Fibroblast of mammary gland (primary cell): Measurements from ENCODE around the gene ABCA9.
"Not testable (repeated sequence)": the region's sequence is repeated elsewhere in the genome, so short reads cannot be mapped to it uniquely, and the experiment has no call there.

ENCODE experiments used
- DNase-seq: peaks from one replicate; pipeline ENCODE4 v3.0.0-alpha.2; 2010; ENCODE audit warnings: low read depth
- H3K4me3 ChIP-seq: 2 replicates; pipeline ENCODE4 v1.5.1; 2011; ENCODE audit warnings: low read depth, mild to moderate bottlenecking, low read length, moderate library complexity; ENCODE audit not compliant: control insufficient read depth
- CTCF ChIP-seq: conservative IDR thresholded peaks from 2 replicates; pipeline ENCODE4 v1.5.1; 2011; ENCODE audit warnings: low read depth, low read length, inconsistent platforms; ENCODE audit not compliant: control insufficient read depth, insufficient read depth

The ABCA9 gene

DNA sequence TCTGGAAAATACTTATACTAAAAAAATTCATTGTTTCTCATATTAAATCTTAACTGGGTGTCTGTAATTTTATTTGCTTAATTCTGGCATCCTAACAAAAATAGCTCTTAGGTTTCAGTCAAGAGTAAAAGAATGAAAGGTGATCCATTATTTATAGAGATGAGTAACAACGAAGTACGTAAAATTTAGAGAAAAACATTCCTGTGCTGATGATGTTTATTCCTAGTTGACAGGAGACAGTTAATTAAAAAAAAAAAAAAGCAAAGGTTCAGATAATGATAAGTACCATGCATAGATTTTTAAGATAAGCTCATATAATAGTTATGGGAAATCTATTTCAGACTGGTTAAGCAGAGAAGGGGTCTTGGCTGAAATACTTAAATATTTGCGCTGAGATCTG, 50.8 kb downstream of the ABCA9 start:
- no peak overlapping the region for H3K4me3 ChIP-seq
- TF ChIP-seq CTCF, result no peak
- no peak for DNase-seq

DNA sequence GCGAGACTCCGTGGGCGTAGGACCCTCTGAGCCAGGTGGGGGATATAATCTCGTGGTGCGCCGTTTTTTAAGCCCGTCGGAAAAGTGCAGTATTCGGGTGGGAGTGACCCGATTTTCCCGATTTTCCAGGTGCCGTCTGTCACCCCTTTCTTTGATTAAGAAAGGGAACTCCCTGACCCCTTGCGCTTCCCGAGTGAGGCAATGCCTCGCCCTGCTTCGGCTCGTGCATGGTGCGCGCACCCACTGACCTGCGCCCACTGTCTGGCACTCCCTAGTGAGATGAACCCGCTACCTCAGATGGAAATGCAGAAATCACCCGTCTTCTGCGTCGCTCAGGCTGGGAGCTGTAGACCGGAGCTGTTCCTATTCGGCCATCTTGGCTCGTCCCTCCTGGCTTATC, 56.0 kb downstream of the ABCA9 start:
- H3K4me3 ChIP-seq, DNase-seq: not testable (repeated sequence)

- H3K4me3 ChIP-seq, DNase-seq: not testable (repeated sequence)
Observed at GRCh38 chr17:68999743-69000142, 61.0 kb downstream of the ABCA9 start.

DNA sequence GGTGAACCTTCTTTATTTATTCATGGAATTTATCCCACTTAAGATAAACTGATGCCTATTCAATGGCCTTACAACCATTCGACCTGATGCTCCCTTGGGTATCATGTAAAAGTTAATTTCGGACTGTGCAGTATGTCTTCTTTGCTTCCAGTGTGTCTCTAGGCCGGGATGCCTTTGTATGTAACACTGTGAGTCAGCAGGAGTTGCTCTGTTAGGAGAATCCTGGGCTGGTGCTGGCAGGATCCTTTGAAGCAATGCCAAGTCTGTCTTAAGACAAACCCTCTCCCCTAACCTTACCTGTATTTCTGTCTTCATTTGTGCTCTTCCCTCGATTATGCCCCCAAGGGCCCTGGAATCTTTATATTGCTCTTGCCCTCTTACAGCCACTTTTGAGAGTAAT, 67.6 kb downstream of the ABCA9 start:
- DNase-seq, result peak; percentile 61
- TF ChIP-seq CTCF, result no peak
- no peak overlapping the region for H3K4me3 ChIP-seq

- DNase-seq, result no peak
- TF ChIP-seq CTCF, result no peak
- H3K4me3 ChIP-seq, result no peak overlapping the region
Observed at GRCh38 chr17:68987966-68988365, 72.8 kb downstream of the ABCA9 start.

DNA sequence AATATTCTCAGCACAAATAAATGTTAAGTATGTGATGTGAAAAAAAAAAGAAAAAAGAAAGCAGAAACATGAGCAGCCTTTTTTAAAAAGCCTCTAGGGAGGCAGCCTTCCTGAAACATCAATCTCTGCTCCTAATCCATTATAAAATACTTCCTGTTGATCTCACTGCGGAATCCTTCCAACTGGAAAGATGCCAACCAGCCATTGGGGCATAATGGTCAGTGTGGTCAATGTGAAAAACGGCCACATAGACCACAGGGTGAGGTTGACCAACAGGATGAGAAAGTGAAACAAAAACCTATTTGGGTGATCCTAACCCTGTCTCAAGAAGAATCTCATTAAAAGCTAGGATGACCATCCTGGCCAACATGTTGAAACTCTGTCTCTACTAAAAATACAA, 79.4 kb downstream of the ABCA9 start:
- no peak overlapping the region for H3K4me3 ChIP-seq
- DNase-seq, result peak; percentile 94
- no peak for TF ChIP-seq CTCF

DNA sequence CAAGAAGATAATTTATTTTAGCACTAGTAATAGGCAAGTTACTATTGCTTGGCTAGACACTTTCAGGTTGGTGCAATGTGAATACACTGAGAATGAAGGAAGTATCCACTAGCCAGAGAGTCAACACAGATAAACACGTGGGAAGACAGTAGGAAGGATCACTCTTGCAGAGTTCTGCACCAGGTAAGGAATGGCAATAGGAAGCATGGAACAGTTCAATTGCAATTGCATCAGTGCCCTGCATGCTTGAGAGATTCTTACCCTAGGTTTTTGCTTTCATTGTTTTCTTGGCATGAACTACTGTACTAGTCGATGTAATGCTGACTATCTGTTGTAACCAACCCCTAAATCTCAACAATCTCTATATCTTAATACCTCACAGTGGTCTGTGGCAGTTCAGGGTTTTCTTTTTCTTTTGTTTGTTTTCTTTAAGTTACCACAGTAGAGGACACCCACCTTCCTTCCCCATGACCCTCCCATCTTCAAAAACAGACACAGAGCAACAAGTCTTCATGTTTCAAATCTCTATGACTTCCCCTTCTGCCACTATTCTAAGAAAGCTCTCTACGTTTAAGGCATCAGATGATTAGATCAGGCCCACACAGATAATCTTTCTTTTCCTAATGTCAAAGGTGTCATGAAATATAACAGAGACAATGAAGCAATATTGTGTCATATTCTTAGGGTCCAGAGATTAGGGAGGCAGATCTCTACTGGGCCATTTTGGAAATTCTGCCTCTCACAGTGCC, 87.5 kb downstream of the ABCA9 start:
- TF ChIP-seq CTCF, result no peak
- H3K4me3 ChIP-seq, result no peak overlapping the region
- no peak for DNase-seq

DNA sequence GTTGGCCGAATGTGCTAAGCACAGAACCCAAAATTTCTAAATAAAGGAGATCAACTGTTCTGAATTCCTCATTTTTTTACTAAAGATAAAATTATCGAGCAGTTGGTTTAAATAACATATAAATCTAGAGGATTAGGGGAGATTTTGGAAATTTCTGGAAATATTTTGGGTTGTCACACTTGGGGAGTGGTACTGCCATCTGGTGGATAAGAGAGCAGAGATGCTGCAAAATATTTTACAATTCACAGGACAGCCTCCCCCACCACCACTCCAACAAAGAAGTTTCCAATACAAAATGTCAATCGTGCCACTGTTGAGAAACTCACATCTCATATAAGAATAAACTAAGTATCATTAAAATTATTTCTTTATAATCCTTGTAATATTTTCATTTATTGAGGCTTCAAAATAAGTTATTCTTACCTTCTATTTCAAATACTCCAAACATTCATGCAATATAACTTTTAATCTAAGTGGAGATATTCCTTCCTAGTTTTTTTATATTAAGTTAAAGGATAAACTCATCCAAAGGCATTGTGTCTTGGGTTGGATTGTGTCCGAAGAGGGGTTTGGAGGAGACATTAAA, 88.5 kb downstream of the ABCA9 start:
- peak; percentile 70 for TF ChIP-seq CTCF
- peak; percentile 57 for DNase-seq

More for the DNA sequence above, 88.5 kb downstream of the ABCA9 start:
- H3K4me3 ChIP-seq, result no peak overlapping the region
